DMS53 (cell line): ENCODE results near the gene GART.

Experiments
- DNase-seq: peaks from one replicate; lab custom pipeline; 2025; lab: John Stamatoyannopoulos, UW

GART gene

GRCh38 chr21:33461538-33462250 lies 80.2 kb downstream of the GART start:
- DNase-seq = no peak

GRCh38 chr21:33458861-33459260 lies 83.1 kb downstream of the GART start:
- DNase-seq = no peak

DNA sequence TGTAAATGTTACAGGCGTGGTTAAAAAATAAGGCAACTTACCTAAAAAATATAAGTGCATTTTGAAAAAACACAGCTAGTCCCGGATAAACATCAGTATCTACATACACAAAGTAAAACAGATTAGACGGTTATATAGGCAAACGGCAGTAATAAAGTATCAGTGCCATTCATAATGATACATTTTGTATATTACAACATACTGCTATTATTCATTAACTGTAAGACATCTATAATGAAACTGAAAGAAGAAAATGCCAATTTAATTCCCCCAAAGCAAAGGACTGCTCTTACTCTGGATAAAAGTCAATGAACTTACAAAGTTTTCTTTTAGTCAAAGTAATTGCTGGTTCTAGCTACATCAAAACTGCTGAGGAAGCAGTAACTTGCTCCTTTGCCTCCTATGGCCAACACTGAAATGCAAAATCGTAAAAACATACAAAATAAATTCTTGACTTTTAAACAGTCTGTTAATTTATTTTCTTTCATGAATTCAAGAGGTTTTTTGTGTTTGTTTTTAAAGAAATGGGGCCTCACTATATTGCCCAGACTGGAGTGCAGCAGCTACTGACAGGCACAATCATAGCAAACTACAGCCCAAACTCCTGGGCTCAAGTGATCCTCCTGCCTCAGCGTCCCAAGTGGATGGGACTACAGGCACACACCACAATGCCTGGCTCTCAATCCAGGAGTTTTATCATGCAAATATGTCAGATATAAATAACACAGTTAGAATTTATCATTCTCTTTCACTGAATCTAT lies 86.1 kb downstream of the GART start:
- DNase-seq = no peak
